Prostate gland (tissue), 2 donors: Measurements from ENCODE around the gene TUFM.
"Not testable (repeated sequence)": the region's sequence is repeated elsewhere in the genome, so short reads cannot be mapped to it uniquely, and the experiment has no call there.

Experiments
- POLR2A ChIP-seq: fragments of 450-650 bp; IDR thresholded peaks from one replicate; pipeline ENCODE4 v1.6.1; 2016; ENCODE audit warnings: antibody characterized with exemption, mild to moderate bottlenecking
- TF ChIP-seq, protein P1 (sequence below), 4 experiments: fragments of 200-600 bp in 2 of 4; fragments of 450-650 bp in 2 of 4; sonication (generic) in 2 of 4; IDR thresholded peaks; 1 replicate in 3 of 4; 2 replicates in 1 of 4; pipeline ENCODE4 v1.5.1; 2016 to 2019; ENCODE audit warnings: antibody characterized with exemption in 4 of 4, mild to moderate bottlenecking in 2 of 4, moderate library complexity in 2 of 4

DNA sequence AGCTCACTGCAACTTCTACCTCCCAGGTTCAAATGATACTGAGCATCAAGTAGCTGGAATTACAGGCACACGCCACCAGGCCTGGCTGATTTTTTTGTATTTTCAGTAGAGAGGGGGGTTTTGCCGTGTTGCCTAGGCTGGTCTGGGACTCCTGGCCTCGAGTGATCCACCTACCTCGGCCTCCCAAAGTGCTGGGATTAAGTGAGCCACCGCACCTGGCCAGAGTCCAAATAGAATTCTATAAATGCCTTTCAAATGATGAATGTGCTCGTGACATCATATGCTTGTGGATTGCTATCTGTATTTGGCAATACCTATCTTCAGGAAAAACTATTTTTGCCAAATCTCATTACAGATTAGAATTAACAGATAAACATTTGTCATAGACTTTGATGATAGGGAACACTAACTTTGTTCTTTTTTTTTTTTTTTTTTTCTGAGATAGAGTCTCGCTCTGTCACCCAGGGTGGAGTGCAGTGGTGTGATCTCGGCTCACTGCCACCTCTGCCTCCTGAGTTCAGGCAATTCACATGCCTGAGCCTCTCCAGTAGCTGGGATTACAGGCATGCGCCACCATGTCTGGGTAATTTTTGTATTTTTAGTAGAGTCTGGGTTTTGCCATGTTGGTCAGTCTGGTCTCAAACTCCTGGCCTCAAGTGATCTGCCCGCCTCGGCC, 38.6 kb downstream of the TUFM start:
- TF ChIP-seq, protein P1, sequence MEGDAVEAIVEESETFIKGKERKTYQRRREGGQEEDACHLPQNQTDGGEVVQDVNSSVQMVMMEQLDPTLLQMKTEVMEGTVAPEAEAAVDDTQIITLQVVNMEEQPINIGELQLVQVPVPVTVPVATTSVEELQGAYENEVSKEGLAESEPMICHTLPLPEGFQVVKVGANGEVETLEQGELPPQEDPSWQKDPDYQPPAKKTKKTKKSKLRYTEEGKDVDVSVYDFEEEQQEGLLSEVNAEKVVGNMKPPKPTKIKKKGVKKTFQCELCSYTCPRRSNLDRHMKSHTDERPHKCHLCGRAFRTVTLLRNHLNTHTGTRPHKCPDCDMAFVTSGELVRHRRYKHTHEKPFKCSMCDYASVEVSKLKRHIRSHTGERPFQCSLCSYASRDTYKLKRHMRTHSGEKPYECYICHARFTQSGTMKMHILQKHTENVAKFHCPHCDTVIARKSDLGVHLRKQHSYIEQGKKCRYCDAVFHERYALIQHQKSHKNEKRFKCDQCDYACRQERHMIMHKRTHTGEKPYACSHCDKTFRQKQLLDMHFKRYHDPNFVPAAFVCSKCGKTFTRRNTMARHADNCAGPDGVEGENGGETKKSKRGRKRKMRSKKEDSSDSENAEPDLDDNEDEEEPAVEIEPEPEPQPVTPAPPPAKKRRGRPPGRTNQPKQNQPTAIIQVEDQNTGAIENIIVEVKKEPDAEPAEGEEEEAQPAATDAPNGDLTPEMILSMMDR (IDR thresholded peaks at IDR 0.05) = not testable (repeated sequence)
- TF ChIP-seq POLR2A = not testable (repeated sequence)
